ENCODE data around the gene PBX2.

- TF ChIP-seq CTCF (IDR thresholded peaks at IDR 0.05) (no peak), POLR2A (IDR thresholded peaks at IDR 0.05) (no peak)
These were observed 14.7 kb downstream of the PBX2 start for GRCh38 chr6:32175322-32175710.

Data from lower leg skin (tissue), 3 donors.